Mucosa of stomach (tissue), 1 donor: ENCODE measurements around the gene NMU.

Experiments
- H3K27me3 ChIP-seq: one replicate; pipeline ENCODE4 v1.7.0; 2013; ENCODE audit warnings: mild to moderate bottlenecking, low read length; ENCODE audit not compliant: control insufficient read depth, insufficient read depth
- H3K36me3 ChIP-seq: one replicate; pipeline ENCODE4 v1.7.0; 2013; ENCODE audit warnings: low read length; ENCODE audit not compliant: control insufficient read depth, insufficient read depth
- H3K4me1 ChIP-seq: one replicate; pipeline ENCODE4 v1.7.0; 2013; ENCODE audit warnings: mild to moderate bottlenecking, low read length; ENCODE audit not compliant: control insufficient read depth, insufficient read depth
- H3K4me3 ChIP-seq: one replicate; pipeline ENCODE4 v1.7.0; 2013; ENCODE audit warnings: low read length
- H3K9ac ChIP-seq: one replicate; pipeline ENCODE4 v1.7.0; 2013; ENCODE audit warnings: mild to moderate bottlenecking, low read length, moderate library complexity
- H3K9me3 ChIP-seq: one replicate; pipeline ENCODE4 v1.7.0; 2013; ENCODE audit warnings: mild to moderate bottlenecking, low read length, moderate library complexity; ENCODE audit not compliant: control insufficient read depth
- donor health status: Pancreatic carcinoma.

NMU gene

DNA sequence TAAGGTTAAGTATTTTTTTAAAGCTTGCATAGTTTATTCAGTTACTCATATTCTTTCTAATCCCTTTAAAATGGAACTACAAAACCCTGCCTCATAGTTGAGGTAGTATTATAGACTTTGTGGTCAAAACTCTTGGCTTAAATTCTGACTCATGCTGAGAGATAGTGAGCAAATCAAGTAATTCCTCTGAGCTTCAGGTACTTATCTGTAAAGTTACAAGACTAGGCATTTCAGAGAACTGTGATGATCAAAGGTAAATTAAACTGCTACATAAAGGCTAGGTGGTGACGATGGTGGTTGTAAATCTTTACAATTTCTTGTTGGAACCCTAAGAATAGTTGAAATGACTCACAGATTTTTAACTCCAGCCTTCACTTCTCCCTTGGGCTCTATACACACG, 86.2 kb downstream of the NMU start:
- Histone ChIP-seq H3K9ac (no peak overlapping the region), H3K9me3 (no peaks in the 10 kb centered on the region), H3K36me3 (no peaks in the 10 kb centered on the region), H3K4me3 (no peak overlapping the region), H3K27me3 (no peaks in the 10 kb centered on the region), H3K4me1 (peaks cover 8% of the 10 kb centered on the region)

DNA sequence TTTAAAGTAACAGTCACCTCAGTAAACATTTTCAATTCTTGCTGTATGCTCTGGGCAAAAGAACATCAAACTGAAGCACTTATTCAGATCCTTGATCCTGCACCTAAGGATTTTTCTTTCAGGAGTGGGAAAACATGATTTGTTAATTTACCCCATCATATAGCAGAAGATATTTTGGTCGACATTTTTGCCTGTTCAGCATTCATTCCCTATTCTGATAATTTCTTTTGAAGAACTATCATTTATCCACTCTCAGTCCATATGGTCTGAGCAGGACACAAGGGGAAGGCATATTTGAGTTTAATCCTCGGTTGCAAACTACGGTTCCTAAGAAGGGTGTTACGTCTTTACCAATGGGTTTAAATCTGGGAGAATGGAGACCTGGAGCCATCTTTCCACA, 88.2 kb downstream of the NMU start:
- Histone ChIP-seq H3K4me1 (peaks cover 8% of the 10 kb centered on the region), H3K9ac (peak overlapping the region; percentile 82), H3K4me3 (no peak overlapping the region), H3K9me3 (no peaks in the 10 kb centered on the region), H3K36me3 (no peaks in the 10 kb centered on the region), H3K27me3 (no peaks in the 10 kb centered on the region)

DNA sequence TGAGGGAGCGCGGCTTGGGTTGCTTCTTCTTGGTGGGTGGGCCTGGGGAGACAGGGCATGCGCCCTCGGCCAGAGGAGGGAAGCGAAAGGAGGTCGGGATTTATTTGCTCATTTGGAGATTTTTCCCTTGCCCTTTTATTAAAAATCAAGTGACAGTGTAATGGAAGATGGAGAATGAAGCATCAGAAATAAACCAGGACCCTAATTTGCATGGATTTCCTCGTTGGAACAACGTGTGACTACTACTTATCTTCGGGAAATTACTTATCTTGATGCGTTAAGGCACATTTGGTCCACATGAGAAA, 88.7 kb downstream of the NMU start:
- Histone ChIP-seq H3K36me3 (no peaks in the 10 kb centered on the region), H3K9ac (peak overlapping the region; percentile 82), H3K27me3 (no peaks in the 10 kb centered on the region), H3K4me3 (peak overlapping the region; percentile 98), H3K9me3 (no peaks in the 10 kb centered on the region), H3K4me1 (peaks cover 8% of the 10 kb centered on the region)

DNA sequence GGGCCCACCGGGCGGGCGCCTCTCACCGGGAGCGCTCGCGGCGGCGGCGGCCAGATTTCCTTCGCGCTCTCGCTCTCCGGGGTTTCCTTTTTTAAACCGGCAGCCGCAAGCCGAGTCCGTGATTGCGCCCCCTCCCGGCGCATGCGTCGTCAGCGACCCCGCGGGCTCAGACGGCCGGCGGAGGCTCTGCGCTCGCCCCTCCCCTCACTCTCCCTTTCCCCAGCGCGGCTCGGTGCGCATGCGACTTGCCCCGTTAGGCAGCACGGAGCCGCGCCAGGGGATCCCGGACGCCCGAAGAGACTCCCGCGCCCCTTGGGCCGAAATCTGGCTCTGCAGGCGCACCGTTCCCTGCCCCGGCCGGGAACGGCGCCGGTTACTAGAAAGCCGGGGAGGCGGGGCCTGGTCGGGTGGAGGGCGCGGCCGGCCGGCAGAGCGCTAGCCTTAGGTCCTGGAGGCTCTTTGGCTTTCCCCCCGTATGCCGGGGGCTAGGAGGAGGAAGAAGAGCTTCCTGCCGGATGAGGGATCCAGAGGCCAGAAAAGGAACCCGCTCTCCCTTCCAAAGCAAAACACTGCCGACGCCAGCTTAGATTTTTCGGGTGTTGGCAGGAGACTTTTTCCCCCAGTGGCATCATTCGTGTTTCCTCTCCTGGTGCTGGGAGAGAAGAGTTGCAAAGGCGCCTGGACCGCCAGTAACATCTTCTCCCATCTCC, 89.2 kb downstream of the NMU start, which contains the start of gene CLOCK:
TSS of gene CLOCK (minus strand) at position 154 of the 710 bp plus-strand sequence. CDS start 64,124 bp downstream, outside the sequence.
- H3K4me1 ChIP-seq: peaks cover 8% of the 10 kb centered on the region
- no peaks in the 10 kb centered on the region for H3K27me3 ChIP-seq

DNA sequence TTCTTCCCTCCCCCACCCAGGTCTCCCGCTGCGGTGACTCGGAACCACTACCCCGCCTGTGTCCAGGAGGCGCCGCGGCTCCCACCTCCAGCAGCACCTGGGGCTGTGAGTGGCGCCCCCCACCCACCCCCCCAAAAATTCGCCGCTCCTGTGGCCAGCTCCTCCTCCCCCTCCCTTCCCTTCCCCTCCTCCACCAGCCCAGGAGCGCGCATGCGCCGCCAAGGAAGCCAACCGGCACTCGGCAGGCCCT, 89.7 kb downstream of the NMU start:
- no peaks in the 10 kb centered on the region for H3K9me3 ChIP-seq
- H3K36me3 ChIP-seq: no peaks in the 10 kb centered on the region
- H3K27me3 ChIP-seq: no peaks in the 10 kb centered on the region
- peaks cover 8% of the 10 kb centered on the region for H3K4me1 ChIP-seq
- peak overlapping the region; percentile 86 for H3K9ac ChIP-seq
- peak overlapping the region; percentile 98 for H3K4me3 ChIP-seq

More for the DNA sequence above, 89.2 kb downstream of the NMU start, which contains the start of gene CLOCK:
- peak within 1 kb of the TSS; percentile 98 for H3K4me3 ChIP-seq
- H3K9me3 ChIP-seq: no peaks in the 10 kb centered on the region
- H3K36me3 ChIP-seq: no peaks in the 10 kb centered on the region
- H3K9ac ChIP-seq: peak within 1 kb of the TSS; percentile 86

DNA sequence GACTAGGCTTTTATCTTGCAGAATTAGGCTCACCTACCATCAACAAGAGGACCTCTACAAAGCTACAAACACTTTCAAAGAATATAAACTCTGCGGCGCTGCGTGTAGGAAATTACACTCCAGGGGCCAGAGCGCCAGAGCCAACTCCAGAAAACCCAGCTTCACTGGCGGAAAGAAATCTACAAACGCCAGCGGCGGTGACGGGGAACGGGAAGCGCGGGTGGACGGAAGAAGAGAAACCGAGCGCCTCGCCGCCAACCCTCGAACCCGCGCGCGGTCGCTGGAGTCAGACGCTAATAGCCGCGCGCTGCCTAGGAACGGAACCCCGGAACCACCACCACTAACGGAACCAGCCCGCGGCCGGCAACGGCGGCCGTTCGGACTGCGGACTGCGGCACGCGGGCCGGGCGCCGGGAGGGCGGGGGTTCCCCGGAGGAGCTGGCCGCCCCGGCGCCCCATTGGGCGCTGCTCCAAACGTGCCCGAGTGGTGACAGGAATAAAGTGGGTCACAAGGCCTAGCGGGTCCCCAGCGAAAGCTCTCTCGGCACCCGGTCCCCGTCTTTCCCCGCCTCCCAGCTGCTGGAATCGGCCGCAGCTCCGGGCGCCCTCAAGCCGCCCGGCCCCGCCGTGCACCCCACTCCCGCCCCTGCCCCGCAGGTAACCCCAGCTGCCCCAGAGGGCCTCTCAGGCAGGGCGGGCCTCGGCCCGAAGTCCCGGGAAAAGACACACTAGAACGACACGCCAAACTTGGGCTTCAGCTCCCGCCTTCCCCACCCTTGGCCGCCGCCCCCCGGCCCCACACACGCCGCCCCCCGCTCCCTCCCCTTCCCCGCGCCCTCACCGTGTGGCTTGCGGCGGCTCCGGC, 90.2 kb downstream of the NMU start:
- H3K36me3 ChIP-seq: no peaks in the 10 kb centered on the region
- no peaks in the 10 kb centered on the region for H3K27me3 ChIP-seq
- no peaks in the 10 kb centered on the region for H3K9me3 ChIP-seq
- peaks cover 8% of the 10 kb centered on the region for H3K4me1 ChIP-seq
- H3K9ac ChIP-seq: peak overlapping the region; percentile 86
- H3K4me3 ChIP-seq: peak overlapping the region; percentile 61
